Tibial nerve (tissue), 4 donors: Measurements from ENCODE around the gene MPG.
"Not testable (repeated sequence)": the region's sequence is repeated elsewhere in the genome, so short reads cannot be mapped to it uniquely, and the experiment has no call there.

Source experiments
- CTCF ChIP-seq, 5 experiments: fragments of 200-600 bp in 3 of 5; fragments of 450-650 bp in 2 of 5; sonication (generic) in 3 of 5; IDR thresholded peaks; one replicate each; pipeline ENCODE4 v1.5.1; 2016 to 2019; ENCODE audit warnings: antibody characterized with exemption in 5 of 5, mild to moderate bottlenecking in 3 of 5, moderate library complexity in 2 of 5
- EP300 ChIP-seq, 2 donors: sonication (generic); formaldehyde crosslinking; IDR thresholded peaks; one replicate each; pipeline ENCODE4 v1.6.1; 2017; ENCODE audit warnings: antibody characterized with exemption in 2 of 2, mild to moderate bottlenecking in 1 of 2
- POLR2A ChIP-seq, 2 donors: fragments of 450-650 bp; IDR thresholded peaks; one replicate each; pipeline ENCODE4 v1.6.1; 2017; ENCODE audit warnings: antibody characterized with exemption in 2 of 2, mild to moderate bottlenecking in 2 of 2, moderate library complexity in 2 of 2

- not testable (repeated sequence) for TF ChIP-seq CTCF, EP300, POLR2A (IDR thresholded peaks at IDR 0.05)
Observed at GRCh38 chr16:123558-124350, 45.7 kb downstream of the MPG start.
